ENCODE measurements around the gene QPRT. TPM values are rescaled to one million over a fixed set of nuclear protein-coding genes. Genes with fewer than 3 reads are reported as not detected.

Gene QPRT
- total and polyA plus RNA-seq, 2 donors (not counting 1 experiment from before 2014, with no cell fraction given) = 0.06 to 0.22 TPM

DNA sequence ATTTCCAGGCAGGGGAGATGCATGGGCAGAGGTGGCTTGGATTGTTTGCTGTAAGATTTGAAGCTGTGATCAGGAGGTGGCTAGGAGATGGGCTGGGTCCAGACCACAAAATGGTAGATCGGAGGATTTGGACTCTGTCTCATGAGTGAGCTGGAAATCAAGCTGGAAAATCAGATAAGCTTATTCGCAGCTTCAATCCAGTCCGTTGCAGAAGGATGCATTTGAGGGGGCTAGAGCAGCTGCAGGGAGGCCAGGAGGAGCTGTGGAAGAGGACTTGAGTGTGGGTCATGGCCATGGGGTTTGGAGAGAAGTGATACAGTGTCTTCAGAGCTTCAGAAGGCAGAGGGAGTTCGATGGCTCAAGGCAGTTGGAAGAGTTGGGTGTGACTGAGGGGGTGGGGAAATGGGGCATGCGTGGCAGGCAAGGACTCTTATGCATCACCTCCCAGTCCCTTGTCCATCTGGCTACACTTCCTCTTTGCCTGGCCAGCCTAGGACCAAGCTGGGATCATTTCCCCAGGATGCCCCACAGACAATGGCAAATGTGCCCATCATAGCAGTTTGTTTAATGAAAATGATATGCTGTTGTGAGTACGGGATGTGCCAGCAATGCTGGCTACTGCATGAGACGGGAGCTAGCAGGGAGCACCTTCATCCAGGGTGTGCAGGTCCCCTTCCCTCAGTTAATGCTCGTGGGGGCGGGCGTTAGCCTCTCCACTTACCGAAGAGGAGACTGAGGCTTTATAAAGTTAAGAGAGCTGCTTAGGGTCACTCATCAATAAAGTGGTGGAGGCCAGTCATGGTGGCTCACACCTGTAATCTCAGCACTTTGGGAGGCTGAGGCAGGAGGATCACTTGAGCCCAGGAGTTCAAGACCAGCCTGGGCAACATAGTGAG lies 20.6 kb downstream of the QPRT start:
- Mint-ChIP-seq H3K27me3 (no peaks in the 10 kb centered on the region), H3K4me1 (peaks cover 27% of the 10 kb centered on the region), H3K27ac (peak overlapping the region; percentile 67), H3K9me3 (ENCODE audit: insufficient read depth) (peaks cover 3% of the 10 kb centered on the region), H3K4me3 (no peak overlapping the region)
- ChIA-PET POLR2A (interaction anchor here (0.6 to 2.8 kb wide), 3 partner anchors 91 to 116 kb away, joined by 3 to 18 read pairs (median 15); partner anchors contain the start of genes KIF22 and PAGR1), CTCF (interaction anchor here (0.6 to 6.1 kb wide), 36 partner anchors 9 to 332 kb away, joined by 3 to 100 read pairs (median 4); partner anchors contain the start of genes C16orf54, KCTD13, KIF22 and MAZ)
- Histone ChIP-seq H3K4me2 (replicated peaks; ENCODE audit: low read depth, low read length, poor library complexity, severe bottlenecking) (no peak overlapping the region), H3K27ac (ENCODE audit: low read length in 2 of 2) (no peak overlapping the region), H2AFZ (ENCODE audit: insufficient read depth, low read depth, low read length, poor library complexity, severe bottlenecking) (no peak overlapping the region), H3K4me3 (ENCODE audit: control extremely low read depth in 1 of 5, extremely low read depth in 1 of 5, insufficient read depth in 1 of 5, low read depth in 2 of 5, low read length in 4 of 5) (no peak overlapping the region), H4K20me1 (ENCODE audit: control insufficient read depth, insufficient read depth, low read length, poor library complexity, severe bottlenecking) (no peaks in the 10 kb centered on the region), H3K4me1 (ENCODE audit: control insufficient read depth in 2 of 2, insufficient read depth in 2 of 2, low read length in 2 of 2) (peaks cover 24 to 34% of the 10 kb centered on the region in 2 donors), H3K79me2 (ENCODE audit: control insufficient read depth, insufficient read depth, low read length) (no peaks in the 10 kb centered on the region), H3K36me3 (replicated peaks in 1 of 2; ENCODE audit: control extremely low read depth in 1 of 2, control insufficient read depth in 1 of 2, extremely low read depth in 1 of 2, insufficient read depth in 2 of 2, low read length in 1 of 2) (no peaks in the 10 kb centered on the region), H3K9me3 (ENCODE audit: control extremely low read depth in 1 of 3, control insufficient read depth in 2 of 3, insufficient read depth in 1 of 3, low read length in 2 of 3) (peaks cover 0 to 38% (median 10%) of the 10 kb centered on the region in 3 donors), H3K27me3 (replicated peaks in 1 of 4; ENCODE audit: control extremely low read depth in 1 of 4, control insufficient read depth in 3 of 4, insufficient read depth in 4 of 4, low read length in 3 of 4) (no peaks in the 10 kb centered on the region), H3K9ac (ENCODE audit: low read length) (no peak overlapping the region)
- TF ChIP-seq EZH2 (IDR thresholded peaks at IDR 0.05; ENCODE audit: borderline replicate concordance, insufficient read depth, low read depth, low read length, poor library complexity, severe bottlenecking) (no peak), CTCF (IDR thresholded peaks at IDR 0.05) (no peak)
- WGBS (ENCODE audit: insufficient coverage) = 90% methylated on average over 9 of the region's 11 CpGs
- intact Hi-C loops (cut with micrococcal nuclease) = loop anchor here (1.0 to 10.0 kb wide), 9 partner anchors 11 to 321 kb away; partner anchors contain the start of genes ASPHD1, C16orf54, KCTD13 and MAZ
- no peak for DNase-seq
- ATAC-seq (ENCODE audit: low read depth) = no peak

All from B cell (primary cell).